Epithelial cell of prostate (primary cell): ENCODE measurements around the gene LPP.
"Not testable (repeated sequence)": the region's sequence is repeated elsewhere in the genome, so short reads cannot be mapped to it uniquely, and the experiment has no call there.

Source experiments
- DNase-seq: peaks from one replicate; pipeline ENCODE4 v3.0.0-alpha.2; 2011; ENCODE audit warnings: low read depth, low spot score
- H3K27ac ChIP-seq: fragments of 450-650 bp; 2 replicates; pipeline ENCODE4 v1.5.1; 2017; ENCODE audit warnings: mild to moderate bottlenecking

The LPP gene

DNA sequence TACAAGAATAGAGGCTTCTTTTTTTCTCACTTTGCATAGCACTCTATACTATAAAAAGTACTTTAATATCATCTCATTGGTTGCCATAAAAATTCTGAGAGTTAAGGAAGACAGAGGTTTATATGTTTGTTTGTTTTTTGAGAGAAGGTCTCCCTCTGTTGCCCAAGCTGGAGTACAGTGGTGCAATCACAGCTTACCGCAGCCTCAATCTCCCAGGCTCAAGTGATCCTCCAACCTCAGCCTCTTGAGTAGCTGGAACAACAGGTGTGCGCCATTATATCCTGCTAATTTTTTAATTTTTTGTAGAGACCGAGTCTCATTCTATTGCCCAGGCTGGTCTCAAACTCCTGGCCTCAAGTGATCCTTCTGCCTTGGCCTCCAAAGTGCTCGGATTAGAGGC is 250.2 kb downstream of the LPP start:
- no peak for DNase-seq

DNA sequence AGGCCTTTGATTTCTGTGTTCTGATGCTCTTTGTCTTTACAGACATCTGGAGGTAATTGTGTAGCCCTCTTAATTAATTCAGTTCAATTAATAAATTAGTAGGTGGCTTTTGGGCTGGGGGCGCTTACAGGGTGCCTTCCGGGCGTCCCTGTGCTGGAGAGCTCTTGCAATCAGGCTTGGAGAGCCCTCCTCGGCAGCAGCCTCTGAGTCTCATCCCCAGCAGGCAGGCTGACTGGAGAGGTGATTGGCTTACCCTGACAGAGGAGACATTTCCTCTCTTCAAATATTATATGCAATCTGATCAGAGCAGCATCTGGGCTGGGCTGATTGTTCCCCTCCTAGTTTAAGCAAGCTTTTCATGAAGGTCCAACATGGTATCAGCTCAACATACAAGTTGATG is 250.7 kb downstream of the LPP start:
- no peak overlapping the region for H3K27ac ChIP-seq
- DNase-seq = no peak

More for the DNA sequence above, 250.2 kb downstream of the LPP start:
- no peak overlapping the region for H3K27ac ChIP-seq

DNA sequence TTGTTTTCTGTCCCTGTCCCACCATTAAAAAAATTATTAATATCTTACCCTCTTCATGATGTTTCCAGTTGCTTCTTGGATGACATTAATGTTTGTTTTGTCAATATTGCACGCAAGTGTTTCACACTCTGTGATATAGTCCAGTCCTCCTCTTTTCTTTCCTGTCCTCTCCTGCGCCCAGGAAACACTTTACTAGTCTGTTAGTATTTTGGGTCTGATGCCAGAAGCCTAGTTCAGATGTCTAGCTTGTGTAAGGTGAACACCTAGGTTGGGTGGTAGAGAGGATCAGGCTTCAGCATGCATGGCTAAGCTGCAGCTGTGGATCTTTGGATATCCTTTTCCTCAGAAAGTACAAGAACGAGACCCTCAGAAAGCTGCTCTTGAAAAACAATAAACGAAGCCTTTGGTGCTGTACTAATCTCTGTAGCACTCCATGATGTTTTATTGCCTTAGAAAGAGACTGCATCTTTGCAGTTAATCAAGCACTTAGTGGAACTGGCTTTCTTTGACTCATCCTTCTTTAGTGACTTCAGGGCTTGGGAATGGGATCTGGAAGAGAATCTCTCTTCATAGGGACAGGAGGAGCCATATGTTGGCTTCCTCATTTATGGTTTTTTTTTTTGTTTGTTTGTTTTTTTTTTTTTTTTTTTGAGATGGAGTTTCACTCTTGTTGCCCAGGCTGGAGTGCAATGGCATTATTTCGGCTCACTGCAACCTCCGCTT is 253.4 kb downstream of the LPP start:
- H3K27ac ChIP-seq = no peak overlapping the region
- DNase-seq = no peak

DNA sequence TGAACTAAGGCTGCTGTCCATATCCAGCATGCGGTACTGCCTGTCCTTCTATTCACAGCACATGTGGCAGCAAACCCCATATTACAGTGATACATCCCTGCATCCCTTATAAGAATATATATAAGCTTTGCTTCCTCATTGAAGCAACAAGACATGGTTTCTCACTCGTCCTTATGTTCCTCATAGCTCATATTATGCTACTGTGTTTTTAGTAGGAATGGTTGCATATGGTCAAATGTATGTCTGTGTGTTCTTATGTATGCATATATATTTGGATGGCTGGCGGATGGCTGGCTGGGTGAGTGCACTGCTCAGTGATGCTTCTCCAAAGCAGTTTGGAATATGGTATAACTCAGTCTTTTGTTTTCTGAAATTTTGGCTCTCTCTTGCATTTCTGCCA is 254.9 kb downstream of the LPP start:
- DNase-seq = no peak
- H3K27ac ChIP-seq = no peak overlapping the region

DNA sequence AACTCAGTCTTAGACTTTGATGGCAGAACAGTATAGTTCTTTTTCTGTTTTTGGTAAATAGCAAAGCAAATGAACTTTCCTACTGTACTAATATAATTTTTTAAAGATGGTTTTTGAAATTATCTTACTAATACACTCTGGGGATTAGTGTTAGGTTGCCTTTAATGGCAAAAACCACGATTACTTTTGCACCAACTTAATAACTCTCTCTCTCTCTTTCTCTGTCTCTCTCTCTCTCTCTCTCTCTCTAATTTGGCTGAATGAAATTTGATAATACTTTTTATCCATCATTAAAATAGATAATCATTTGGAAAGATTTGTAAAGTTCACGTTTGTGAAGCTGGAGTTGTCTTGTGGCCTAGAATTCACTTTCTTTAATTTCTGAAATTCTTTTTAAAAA is 257.8 kb downstream of the LPP start:
- no peak for DNase-seq
- no peak overlapping the region for H3K27ac ChIP-seq

DNA sequence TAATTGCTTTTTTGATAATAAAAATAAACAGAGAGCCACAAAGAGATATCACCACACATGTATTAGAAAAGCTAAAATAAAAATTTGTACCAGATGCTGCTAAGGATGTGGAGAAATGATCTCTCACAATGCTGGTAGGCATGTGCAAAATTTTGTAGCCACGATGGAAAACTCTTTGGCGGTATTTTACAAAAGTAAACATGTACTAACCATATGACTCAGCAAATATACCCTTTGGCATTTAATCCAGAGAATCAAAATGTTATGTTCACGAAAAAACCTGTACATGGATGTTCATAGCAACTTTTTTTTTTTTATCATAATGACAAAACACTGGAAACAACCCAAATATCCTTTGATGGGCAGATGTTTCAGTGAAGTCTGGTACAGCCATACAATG is 261.2 kb downstream of the LPP start:
- no peak overlapping the region for H3K27ac ChIP-seq
- no peak for DNase-seq

DNA sequence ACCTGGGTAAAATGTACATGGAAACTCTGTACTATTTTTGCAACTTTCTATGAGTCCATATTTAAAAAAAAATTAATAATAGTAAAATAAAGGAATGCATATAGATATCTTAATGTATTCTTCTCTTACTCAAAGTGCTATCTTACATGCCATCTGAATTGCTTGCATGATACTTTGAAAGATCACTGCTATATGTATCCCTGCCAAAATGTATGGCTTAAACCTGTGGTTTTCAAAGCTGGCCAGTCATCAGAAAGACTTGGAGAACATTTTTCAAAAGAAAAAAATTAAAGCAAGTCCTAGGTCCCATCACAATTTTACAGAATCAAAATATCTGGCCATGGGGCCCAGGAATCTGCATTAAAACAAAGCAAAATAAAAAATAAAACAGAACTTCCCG is 262.1 kb downstream of the LPP start:
- no peak for DNase-seq

DNA sequence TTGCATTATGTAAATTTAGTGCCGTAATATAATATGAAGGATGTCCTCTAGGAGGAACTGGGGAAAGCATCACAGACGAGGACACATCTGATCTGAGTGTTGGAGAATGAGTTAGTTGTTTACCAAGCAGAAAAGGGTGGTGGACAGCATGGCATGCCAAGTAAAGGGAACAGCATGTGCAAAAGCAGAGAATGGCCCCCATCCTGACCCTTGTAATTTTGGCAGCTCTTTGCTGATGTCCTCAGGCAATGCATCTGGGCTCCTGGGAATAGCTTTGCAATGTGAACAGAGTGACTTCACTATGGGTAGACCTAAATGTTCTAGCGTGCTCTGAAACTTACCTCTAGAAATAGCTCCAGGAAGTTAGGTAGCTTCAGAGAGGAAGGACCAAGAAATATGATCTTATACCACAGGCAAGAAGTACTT is 263.3 kb downstream of the LPP start:
- DNase-seq = no peak
- no peak overlapping the region for H3K27ac ChIP-seq

More for the DNA sequence above, 262.1 kb downstream of the LPP start:
- no peak overlapping the region for H3K27ac ChIP-seq

DNA sequence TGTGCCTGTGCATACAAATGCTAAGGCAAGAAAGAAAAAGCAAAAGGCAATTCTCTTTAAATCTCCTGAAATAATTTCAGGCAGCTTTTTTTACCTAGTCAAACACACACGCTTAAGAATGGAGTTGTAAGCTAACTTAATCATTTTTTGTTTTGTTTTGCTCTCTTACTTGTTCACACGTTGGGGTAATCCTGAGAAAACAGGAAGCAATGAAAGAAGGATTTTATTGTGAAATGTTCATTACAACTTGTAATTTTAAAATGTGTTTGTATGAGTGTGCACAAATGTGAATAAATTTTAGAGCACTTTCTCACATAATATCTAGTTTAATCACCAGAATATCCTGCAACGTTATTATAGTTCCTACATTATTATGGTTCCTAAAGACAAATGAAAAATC is 263.8 kb downstream of the LPP start:
- H3K27ac ChIP-seq = no peak overlapping the region
- DNase-seq = no peak

DNA sequence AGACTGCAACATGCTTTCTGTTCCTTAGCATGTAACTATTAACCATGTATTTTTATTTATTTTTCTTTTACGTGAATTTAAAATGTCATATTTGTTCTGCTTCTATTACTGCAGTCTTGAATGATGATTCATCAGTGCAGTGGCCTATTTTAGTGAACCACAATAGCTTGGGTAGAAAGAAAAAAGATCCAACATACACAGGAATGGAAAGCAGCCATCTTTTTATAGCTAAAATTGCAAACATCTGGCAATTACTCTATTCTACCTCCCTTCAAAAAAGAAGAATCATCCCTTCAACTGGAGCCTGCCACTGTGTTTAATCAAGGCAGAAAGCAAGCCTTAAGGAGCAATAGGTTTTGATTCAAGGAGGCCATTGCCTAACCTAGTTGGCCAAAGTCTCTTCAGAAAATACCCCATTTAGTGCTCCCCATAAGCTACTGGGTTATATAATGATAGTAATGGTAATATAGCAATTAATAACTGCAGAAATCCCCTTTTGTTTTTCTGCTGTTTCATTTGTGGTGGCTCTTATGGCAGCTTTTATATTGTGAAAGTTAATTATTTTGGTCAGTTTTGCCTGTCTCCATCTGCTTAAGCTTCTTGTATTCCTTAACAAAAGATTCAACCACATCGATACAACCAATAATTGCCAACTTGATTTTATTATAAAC is 267.3 kb downstream of the LPP start:
- DNase-seq = no peak
- no peak overlapping the region for H3K27ac ChIP-seq

DNA sequence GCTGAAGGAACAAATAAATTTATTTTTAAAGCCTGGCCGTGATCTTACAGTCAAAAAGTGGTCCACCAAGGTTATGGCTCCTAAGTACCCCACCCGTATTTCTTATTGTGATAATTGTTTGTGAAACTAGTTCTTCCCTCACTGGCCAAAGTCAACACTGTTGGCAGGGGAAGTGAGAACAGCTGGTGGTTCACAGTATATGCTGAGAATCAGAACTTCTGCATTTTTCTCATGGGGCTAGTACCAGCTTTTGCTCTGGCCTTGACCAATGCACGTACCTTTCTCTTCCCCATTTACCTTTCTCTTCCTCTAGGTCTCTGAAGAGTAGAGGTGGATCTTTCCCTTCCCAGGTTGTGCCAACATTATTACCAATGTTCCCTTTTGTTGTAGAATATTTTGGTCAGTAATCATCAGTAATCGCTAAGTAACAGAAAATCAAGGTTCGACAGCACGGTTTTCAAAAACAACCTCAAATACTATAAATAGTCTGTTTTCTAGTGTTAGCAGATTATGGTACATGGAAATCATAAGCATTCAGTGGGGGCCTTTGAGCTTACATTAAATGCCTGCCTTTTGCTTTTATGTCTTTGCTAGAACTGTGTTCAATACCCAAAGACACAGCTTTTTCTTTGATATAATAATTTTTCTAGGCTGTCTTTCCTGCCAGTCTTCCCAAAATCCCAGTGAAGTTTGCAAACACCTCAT is 268.0 kb downstream of the LPP start:
- no peak for DNase-seq

DNA sequence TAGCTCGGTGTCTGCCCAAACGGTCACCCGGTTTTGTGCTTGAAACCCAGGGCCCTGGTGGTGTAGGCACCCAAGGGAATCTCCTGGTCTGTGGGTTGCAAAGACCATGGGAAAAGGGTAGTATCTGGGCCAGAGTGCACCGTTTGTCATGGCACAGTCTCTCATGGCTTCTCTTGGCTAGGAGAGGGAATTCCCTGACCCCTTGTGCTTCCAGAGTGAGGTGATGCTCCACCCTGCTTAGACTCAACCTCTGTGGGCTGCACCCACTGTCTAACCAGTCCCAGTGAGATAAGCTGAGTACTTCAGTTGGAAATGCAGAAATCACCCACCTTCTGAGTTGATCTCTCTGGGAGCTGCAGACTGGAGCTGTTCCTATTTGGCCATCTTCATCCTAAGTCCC is 274.0 kb downstream of the LPP start:
- DNase-seq, H3K27ac ChIP-seq: not testable (repeated sequence)

More for the DNA sequence above, 268.0 kb downstream of the LPP start:
- H3K27ac ChIP-seq = no peak overlapping the region

DNA sequence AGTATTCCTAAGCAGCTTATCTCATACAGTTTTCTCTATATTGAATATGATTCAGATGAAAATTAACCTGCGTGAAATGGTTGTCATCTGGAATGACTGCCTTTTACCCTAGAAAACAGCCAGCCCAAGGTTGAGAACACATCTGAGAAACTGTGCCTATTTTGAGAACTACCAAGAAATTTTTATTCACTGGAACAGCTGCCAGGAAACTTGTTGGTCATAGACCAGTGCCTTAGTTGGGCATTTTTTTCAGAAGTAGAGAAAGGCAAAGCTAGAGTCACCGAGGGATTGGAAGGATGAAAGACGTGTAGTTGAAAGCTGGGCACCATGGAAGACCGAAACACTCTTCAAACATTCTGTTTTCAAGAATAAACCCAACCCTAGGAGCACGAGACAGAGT is 277.1 kb downstream of the LPP start:
- no peak for DNase-seq
- H3K27ac ChIP-seq = peak overlapping the region; percentile 82

DNA sequence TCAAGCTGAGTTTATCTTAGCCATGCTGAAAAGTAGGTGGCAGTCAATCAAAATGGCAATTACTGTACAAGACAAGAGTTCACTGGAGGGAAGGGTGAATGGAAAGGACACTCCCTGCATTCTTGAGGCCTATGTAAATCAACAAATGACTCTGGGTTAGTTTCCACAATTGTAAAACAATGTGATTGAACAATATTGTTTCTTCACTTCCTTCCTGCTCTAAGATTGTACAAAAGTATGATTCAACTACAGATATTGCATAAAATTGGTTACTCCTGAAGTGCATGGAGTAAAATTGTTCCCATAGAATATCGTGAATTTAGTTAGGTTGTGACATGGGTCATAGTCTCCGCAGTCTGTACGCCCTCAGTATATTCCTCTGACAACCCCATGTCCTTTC is 277.6 kb downstream of the LPP start:
- DNase-seq = peak; percentile 60
- H3K27ac ChIP-seq = peak overlapping the region; percentile 82

DNA sequence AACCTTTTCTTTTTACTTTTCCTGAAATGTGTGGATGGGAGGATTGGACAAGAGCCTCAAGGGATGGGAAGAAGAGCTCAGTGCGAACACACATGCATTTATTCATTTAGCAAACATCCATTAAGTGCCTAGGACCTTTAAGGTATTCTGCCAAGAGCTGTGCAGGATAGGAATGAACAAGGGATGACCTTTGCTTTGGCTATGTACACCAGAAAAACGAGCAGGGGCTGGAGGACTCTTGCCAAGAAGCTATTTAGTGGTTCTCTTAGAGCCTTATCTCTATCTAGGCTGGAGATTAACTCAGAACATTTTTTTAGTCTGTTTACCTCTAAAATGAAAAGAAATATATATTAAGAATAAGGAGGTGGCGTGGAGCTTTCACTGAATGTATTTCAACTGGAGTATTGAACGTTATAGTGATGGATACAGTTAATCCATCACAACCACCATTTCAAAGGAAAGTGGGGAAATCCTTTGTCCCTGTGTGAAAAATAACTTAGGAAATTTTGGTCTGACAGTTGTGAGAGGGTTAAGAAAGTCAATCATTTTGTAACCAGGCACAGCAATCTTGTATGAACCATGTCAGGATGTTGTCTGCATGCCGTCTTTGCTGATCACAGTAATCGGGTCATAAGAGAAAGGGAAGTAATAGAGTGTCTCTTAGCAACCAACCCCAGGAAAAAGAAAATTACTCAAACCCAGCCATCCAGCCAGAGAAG is 279.0 kb downstream of the LPP start:
- DNase-seq = no peak
- no peak overlapping the region for H3K27ac ChIP-seq

DNA sequence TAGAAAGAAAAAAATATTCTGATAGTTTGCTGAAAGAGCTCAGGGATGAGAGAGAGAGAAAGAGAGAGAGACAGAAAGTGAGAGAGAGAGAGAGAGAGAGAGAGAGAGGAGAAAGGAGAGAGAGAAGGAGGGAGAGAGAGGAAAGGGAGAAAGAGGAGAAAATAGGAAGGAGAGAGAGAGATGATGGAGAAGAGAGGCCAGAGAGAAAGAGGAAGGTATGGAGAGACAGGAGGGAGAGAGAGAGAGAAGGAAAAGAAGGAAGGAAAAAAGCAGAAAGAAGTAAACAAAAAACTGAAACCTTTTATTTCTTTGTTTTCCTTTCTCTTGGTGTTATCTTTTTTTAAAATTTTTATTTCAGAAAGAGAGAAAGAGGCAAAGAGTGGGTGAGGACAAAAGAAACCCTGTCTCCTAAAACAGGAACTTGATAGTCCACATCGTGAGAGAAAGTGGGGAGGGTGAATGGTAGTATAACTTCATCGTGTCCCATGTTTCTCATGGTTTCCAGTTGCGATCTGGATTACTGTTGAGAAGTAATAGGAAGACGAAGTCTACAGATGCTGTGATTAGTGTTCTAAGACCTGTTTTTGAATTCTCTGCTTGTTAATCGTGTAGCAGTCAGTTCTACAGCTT is 279.7 kb downstream of the LPP start:
- H3K27ac ChIP-seq = no peak overlapping the region
- no peak for DNase-seq

DNA sequence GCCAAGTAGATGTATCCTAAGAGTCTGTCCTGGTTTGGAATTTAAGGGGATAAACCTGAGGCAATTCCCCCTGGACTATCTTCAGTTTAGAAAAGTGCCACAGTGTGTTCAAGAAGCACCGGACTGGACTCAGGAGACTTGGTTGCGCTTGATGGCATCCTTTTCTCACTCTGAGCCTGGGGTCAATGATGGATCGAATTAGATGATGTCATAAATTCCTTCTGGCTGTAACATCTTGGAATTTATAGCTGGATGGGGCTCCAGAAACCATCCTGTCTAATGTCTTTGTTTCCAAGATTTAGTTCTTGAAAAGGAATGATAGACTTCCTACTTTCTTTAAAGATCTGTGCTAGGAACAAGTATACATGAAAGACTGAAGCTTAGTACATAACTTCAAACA is 280.6 kb downstream of the LPP start:
- DNase-seq = no peak
- H3K27ac ChIP-seq = no peak overlapping the region

DNA sequence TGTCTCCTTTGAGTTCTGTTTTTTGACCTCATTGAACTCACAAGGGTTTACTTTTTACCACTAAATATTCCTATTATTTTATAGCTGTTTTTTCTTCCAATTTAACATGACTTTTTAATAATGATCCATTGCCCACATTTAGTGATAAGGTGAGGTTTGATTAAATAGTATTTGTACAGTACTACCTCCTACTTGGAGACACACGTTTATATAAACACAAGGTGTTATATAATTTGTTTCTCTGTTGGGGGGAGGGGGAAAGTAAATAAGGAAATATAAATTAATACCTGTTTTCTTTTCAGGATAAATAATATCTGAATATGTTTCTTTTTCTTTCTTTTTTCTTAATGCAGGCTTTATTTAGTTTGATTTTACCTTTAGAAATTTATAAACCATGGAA is 281.3 kb downstream of the LPP start:
- H3K27ac ChIP-seq = no peak overlapping the region

DNA sequence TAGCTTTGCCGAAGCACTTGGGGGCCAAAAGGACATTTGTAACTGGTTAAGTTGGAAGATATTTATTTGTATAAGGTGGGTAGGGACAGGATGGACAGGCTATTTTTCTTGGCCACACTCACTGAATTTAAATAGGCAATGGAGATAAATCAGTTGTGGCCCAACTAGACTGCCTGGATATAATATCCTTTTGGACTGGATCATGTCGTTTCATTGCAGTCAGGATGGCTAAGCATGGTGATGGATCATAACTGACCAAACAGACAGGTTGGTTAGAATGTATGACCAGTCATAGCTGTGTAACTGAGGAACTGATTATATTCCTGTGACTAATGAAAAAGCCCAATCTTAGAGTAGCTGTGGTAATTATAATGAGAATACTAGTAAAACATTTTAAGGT is 284.0 kb downstream of the LPP start:
- peak; percentile 20 for DNase-seq
- no peak overlapping the region for H3K27ac ChIP-seq

More for the DNA sequence above, 281.3 kb downstream of the LPP start:
- DNase-seq = no peak

DNA sequence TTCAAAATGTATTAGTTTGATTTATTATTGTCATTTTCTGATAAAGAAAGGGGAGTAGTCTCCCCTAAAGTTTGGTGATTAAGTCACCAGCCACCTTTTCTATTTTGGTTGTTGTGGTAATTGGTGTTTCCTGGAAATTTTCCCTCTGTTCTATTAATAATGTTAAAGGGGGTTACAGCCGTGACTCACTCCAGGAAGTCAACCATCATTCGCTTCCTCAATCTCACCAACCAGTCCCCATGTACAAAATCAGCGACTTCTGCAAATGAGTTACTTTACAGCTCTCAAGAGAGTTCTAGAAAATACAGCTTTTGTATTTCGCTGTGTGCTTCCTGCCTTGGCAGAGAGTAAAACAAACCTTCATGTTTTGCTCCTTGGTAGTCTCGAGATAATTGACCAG is 285.1 kb downstream of the LPP start:
- H3K27ac ChIP-seq = no peak overlapping the region
- no peak for DNase-seq
